ENCODE results near the gene ACSF2.
A peak's percentile ranks its signal among the peaks of the same experiment; 100 is the strongest.

ACSF2 gene

DNA sequence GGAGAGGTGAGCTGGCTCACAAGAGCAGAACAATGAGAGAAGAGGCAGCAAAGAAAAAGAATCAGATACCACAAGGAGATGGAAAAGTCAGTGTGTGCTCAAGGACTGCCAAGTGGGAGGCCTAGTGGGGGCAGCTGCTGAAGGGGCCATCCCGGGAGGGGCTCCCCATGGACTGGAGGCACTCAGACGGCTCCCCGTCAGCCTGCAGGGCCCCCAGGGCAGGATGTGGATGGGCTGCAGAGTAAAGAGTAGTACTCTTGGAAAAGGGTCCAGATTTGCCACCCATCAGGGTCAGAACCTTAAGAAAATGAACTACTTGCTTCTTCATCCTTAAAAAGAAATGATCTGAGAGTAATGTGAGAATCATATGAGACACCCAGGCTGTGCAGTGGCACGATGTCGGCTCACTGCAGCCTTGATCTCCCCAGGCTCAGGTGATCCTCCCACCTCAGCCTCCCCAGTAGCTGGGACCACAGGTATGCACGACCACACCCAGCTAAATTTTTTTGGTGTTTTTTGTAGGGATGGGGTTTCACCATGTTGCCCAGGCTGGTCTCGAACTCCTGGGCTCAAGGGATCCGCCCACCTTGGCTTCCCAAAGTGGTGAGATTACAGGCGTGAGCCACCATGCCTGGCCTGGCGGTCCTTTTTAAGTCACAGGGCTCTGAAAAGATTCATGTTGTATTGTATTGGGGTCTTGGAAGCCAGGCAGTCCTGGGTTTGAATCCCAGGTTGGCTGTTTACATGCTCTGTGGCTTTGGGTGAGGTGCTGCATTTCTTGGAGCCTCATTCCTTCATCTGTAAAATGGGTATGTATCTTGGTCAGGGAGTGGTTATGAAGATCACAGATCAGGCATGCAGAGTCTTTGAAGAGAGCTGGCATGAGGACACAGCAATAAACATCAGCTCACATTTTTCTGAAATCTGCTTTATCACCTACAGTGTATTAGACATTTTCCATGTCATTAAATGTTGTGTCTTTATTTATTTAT is 15.1 kb downstream of the ACSF2 start:
- DNase-seq = no peak

DNA sequence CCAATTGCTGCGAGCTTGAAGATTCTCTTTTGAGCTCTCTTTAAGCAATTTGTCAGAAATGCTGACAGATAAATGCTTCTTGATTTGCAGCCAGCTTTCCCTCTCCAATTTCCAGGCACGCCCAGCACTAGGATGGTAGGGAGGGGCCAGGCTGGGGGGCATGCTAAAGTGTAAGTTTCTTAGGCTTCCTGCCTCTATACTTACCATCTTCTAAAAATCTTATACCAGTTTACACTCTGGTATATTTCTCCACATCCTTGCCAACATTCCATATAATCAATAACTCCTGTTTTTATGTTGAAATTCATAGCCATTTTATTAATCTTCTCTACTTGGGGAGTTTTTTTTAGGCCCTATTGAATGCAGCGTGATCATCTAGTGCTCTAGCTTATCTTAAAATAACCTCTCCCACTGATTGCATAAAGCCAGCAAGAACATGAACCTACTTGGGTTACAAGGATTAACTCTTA is 17.5 kb downstream of the ACSF2 start:
- DNase-seq = peak; percentile 76

DNA sequence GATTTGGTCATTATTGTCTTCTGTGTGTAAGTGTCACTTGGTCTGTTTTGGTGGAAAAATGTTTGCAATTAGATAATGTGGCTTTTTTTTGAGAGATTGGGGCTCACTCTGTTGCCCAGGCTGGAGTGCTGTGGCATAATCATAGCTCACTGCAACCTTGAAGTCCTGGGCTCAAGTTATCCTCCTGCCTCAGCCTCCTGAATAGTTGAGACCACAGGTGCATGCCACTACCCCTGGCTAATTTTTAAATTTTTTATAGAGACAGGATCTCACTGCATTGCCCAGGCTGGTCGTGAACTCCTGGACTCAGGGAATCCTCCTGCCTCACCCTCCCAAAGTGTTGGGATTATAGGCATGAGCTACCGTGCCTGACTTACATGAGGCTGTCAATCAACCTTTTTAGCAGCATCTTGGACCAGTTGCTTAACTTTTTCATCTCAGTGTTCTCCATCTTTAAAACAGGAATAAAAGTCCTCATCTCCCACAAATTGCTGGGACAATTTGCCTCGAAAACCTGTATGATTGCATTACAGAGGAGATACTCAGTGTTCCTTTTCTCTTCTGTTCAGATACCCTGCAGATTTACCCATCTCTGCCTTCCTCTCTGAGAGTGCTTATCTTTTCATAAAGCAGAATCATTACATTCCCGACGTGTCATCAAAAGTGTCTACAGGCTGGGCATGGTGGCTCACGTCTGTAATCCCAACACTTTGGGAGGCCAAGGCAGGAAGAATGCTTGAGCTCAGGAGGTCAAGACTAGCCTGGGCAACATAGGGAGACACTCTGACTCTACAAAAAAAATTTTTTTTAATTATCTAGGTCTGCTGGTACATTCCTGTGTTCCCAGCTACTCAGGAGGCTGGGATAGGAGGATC is 19.1 kb downstream of the ACSF2 start:
- DNase-seq = no peak

DNA sequence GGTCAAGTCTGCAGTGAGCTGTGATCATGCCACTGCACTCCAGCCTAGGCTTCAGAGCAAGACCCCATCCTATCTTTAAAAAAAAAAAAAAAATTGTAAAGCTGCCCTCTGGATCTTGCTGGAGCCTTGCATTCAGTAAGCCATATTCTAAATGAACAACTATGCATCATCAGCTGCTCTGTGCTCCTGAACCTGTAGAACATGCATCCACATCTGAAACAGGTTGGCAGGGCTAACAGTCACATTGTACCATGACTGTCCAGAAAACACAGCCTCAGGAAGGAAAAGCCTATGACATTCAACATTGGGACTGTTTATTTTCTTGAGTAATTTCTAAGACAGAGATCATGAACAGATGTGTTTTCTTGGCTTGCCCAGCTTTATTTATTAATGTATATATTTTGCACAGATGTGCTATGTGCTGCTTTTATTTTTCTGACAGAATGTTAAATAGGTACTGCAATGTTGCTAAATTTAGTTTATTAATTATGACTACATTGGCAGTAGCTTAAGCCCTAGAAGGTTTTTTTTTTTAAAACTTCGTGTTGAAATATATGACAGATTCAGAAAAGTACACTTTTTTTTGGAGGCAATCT is 19.8 kb downstream of the ACSF2 start:
- no peak for DNase-seq

DNA sequence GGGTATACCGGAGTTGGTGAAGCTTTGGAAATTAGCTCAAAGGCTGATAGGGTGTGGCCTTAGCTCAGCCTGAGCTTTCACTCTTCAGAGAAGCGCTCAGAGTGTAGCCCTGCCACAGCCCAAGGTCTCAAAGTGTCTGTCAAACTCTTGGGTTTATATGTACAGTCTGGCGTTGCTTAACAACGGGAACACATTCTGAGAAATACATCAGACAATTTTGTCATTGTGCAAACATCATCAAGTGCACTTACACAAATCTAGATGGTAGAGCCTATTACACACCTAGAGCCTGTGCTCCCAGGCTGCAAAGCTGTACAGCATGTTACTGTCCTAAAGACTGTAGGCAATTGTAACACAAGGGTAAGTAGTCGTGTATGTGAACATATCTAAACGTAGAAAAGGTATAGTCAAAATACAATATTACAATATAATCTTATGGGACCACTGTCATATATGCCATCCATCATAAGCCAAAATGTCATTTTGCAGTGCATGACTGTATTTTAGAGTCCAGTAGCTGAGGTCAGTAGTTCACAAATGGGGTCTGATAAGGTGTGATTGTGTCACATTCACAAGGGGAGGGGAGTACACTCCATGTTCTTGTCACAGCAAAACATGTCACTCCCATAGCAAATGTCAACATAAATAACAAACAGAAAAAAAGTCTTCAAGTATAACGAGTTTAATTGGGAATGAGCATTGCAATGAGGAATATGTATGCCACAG is 22.0 kb downstream of the ACSF2 start:
- no peak for DNase-seq

DNA sequence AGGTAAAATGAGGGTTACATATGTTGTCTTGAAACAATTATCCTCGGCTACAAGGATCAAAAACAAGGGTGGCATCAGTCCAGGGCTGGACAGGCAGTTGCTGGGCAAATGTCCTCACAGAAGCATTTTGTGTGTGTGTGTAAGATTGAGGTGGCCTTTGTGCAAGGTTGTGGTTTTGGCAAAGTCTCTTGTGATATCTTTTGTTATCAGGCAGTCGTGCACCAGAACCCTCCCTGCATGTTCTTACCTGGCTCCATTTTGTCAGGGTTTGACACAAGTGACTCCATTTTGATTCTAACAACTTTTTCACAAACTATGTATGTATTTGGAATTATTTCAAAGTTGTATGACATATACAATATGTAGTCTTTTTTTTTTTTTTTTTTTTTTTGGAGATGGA is 22.6 kb downstream of the ACSF2 start:
- no peak for DNase-seq

DNA sequence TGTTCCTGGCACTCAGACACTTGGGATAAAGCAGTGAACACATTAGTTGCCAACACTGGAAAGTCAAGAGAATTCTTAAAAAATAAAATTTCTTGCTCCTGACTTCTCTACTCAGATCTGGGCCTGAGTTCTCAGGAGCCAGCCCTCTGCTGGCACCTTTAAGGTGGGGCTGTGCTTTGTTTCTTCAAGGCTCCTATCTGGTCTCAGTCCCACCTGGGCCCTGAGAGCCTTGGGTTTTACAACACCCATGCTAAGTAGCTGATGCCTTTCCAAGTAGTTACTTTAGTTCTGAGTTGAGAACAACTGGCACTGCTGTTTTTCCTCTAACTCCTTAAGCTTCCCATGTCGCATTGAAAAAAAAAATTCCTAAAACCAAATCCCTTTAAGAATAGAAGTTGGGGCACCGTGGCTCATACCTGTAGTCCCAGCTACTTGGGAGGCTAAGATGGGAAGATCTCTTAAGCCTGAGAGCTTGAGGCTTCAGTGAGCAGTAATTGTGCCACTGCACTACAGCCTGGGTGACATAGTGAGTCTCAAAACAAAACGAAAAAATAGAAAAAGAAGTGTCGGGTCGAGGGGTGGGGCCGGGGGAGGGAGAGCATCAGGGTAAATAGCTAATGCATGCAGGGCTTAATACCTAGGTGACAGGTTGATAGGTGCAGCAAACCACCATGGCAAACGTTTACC is 26.1 kb downstream of the ACSF2 start:
- no peak for DNase-seq

DNA sequence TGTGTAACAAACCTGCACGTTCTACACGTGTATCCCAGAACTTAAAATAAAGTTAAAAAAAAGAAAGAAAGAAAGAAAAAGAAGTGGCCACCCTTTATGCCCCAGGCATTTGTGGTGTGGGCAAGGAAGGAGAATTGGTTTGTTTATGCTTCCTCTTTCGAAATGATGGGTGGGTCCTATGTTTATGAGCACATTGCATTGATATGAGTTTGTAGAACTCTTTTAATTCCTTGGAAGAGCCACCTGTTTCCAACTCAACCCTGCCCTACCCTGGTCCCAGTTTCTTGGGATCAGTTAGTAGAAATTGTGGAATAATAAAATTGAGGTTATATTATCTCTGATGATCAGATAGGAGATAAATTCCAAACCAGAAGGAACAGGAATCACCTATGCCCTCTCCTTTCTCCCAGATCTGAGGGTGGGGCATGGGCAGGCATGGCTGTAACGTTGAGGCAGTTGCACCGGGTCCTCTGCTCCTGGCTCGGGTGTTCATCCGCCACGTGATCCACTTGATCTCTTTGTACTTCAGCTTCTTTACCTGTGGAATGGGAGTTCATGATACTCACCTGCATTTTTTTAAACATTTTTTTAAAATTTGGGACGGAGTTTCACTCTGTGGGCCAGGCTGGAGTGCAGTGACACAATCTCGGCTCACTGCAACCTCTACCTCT is 26.7 kb downstream of the ACSF2 start:
- no peak for DNase-seq

DNA sequence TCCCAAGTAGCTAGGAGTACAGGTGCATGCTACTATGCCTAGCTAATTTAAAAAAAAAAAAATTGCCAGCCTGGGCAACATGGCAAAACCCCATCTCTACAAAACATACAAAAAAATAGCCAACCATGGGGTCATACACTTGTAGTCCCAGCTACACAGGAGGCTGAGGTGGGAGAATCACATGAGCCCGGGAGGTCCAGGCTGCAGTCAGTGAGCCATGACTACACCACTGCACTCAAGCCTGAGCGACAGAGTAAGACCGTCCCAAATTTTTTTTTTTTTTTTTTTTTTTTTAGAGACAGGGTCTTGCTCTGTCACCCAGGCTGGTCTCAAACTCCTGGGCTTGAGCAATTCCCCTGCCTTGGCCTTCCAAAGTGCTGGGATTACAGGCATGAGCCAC is 27.9 kb downstream of the ACSF2 start:
- DNase-seq = no peak

DNA sequence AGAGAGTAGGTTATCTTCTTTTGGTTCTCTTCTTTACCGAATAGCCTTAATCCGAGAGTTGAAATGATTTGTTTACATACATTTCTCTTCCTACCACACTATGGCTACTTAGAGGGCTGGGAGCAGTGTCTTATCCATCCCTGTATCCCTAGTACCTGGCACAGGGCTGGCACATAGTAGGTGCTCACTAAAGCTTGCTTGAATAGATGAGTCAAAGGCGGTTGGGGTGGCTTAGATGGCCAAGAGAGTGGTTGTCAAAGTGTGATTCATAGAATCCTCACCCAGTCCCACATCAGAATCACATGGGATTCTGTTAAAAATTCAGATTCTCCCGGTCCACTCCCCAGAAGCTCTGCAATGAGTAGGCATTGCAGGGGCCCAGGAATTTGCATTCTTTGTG is 31.6 kb downstream of the ACSF2 start:
- no peak for DNase-seq

DNA sequence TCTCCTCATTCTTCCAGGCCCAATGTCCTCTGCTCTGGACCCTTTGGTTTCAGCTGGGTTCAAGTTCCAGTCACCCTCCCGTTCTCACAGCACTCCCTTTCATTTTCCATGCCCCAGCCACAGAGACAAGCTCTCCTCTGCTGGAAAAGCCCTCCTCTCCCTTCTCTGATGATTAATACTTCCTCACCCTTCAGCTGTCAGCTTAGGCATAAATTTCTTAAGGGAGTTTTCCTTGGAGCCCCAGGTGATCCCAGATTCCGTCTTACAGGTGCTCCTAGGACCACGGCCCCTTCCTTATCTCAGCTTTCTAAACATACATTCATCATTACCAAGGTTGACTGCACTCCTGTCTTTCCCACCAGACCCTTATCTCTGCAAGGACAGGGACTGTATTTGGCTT is 32.3 kb downstream of the ACSF2 start:
- no peak for DNase-seq

DNA sequence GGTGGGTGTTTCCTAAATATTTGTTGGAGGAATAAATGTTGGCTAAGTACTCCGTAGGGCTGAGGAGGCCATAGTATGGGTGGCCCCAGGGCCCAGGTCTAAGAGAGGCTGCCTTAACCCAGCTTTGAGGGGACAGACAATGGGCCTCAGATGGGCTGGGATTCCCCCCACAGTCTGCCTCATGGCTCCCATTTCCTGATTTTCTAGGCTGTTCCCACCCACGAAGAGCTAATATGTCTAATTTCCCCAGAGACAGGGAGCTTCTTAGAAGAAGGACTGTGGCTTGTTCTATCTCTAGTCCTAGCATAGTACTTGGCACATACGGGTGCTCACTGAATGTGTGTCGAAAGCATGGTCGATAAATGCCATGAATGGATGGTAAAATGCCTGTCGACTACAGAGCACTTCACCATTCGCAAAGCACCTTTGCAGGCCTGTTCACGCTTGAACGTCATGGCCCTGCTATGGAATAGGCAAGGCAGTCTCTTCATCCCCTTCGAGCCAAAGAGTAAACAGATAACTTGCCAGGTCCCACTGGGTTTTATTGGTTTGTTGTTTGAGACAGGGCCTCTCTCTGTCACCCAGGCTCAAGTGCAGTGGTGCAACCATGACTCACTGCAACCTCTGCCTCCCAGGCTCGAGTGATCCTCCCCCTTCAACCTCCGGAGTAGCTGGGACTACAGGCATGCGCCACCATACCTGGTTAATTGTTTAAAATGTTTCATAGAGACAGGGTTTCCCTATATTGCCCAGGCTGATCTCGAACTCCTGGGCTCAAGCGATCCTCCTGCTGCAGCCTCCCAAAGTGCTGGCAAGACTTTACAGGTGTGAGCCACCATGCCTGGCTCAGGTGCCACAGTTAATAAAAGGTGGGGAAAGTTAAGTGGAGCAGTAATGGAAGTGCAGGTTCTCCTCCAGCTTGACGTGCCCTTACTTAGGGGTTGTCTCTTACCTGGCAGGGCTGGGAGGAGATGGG is 33.0 kb downstream of the ACSF2 start:
- no peak for DNase-seq

DNA sequence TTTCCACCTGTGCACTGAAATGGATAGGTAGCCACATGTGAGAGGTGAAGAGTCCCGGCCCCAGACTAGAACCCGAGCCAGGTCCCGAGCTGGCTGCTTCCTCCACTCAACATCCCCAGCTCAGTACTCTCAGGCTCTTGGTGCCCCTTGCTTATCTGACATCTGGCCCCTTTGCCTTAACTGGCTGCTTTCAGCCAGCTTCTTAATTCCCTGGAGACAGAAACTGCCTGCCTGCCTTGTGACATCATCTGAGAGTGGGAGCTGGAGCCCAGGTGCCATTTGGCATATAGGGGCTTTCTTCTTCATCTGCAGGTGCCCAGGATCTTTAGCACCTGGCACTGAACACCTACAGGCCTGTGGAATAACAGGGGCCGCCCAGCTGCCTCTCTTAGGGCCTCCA is 33.7 kb downstream of the ACSF2 start:
- peak; percentile 99 for DNase-seq

DNA sequence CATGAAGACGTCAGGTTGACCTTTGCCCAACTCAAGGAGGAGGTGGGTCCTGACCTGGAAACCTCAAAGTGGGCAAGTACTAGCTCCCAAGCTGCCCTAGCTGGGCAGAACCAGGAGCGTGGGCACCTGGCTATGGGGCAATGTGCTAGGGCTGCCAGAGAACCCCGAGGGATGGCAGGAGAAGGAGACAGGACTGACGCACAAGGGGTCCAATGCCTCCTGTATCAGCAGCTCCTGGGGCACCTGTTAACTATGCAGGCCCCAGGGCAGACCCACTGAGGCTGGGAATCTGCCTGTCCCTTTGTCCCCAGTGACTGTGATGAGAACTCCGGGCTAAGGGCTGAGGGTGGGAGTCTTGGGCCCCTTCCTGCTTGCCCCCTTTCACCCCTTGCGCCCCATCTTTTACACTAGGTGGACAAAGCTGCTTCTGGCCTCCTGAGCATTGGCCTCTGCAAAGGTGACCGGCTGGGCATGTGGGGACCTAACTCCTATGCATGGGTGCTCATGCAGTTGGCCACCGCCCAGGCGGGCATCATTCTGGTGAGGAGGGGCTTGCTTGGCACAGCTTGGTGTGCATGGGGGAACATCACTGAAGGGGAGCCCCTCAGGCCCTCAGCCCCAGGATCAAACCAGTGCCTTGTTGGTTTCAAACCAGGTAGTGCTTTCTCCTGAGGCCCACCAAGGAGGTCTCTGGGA is 35.0 kb downstream of the ACSF2 start:
- DNase-seq = no peak

DNA sequence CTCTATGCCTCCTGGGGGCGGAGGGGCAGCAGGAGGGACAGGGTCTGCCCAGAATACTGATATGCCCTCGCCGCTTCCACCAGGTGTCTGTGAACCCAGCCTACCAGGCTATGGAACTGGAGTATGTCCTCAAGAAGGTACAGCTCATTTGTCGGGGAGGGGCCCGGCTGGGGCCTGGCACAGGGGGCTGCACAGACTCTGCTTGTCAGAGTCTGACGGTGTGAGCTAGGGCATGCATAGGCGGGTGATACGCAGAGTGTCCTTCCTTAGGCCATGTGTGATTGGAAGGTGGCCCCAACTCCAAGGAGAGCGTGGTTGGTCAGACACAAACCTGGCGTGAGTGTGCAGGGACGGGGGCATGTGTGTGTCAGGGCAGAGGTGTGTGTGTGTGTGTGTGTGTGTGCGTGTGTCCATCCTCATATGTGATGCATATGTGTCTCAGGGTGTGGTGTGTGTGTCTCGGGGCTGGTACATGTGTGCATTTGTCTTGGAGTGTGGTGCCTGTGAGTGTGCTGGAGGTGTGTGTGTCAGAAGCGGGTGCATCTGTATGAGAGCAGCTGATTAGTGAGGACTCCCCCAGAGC is 35.6 kb downstream of the ACSF2 start:
- no peak for DNase-seq

DNA sequence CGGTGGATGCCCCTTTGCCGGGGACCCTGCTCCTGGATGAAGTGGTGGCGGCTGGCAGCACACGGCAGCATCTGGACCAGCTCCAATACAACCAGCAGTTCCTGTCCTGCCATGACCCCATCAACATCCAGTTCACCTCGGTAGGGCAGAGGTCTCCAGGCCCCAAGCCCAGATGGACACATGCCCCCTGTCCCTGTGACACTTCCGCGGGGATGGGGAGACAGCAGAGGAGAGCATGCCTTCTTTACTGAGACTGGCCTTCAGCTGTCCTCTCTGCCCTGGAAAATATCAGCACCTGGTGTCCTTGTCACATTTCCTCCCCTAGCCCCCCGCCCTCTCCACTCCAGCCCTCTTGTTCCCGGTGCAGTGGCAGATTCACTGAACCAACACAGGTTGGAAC is 36.4 kb downstream of the ACSF2 start:
- no peak for DNase-seq

DNA sequence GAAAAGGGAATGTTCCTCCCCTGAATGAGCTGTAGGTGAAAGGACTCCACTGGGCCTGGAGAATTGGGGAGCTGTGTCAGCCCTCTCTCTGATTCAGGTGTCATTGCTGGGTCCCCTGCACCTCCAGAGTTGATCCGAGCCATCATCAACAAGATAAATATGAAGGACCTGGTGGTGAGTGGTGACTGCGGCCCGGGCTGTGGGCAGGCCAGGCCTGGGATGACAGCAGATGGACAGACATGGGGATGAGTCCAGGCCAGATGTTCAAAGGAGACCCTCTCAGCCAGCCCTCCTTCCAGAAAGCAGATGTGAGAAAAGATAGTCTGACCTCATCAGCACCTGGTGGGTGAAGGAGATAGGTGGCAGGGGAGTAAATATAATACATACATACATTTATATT is 38.1 kb downstream of the ACSF2 start:
- DNase-seq = no peak

DNA sequence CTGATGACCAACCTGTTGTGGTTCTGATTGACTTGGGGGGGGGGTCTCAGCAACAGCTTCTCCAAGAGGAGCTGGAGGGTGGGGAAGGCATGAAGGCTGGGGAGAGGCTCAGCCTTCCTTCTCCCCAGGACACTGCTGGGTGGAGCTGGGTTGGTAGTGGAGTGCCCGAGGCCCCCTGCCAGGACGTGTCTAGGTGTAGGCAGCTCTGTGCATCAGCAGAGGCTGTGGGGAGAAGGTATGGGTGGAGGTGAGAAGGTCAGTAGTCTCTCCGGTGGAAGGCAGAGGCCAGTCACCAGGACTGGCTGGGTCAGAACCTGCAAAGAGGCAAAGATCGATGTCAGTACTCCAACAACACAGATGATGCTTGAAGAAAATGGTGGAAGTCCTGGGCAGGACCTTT is 38.7 kb downstream of the ACSF2 start:
- no peak for DNase-seq

DNA sequence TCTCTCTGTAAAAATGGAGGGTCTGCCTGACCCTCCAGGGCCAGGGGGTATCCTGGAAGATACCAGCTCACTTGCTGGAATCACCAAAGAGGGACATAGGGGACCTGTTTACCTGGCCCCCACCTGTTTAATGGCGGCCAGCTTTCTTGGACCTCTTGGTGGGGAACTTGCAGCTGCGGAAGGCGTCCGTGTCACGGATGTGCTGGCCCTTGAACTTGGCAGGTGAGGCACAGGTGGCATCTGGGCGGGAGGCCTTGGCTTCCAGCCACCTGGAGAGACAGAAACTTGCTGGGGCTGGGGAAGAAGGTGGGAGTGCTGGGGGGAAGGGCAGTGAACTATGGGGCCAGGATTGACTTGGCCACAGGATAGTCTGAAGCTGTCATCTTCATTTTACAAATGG is 39.2 kb downstream of the ACSF2 start:
- DNase-seq = peak; percentile 60

Data from NCI-H2171 treated with DMSO at 0.1 percent for 48 hours (cell line).